Nephron (organoid): Measurements from ENCODE around the gene MCF2L2.
"Not testable (repeated sequence)": the region's sequence is repeated elsewhere in the genome, so short reads cannot be mapped to it uniquely, and the experiment has no call there.

Experiments used
- H3K27ac Mint-ChIP-seq, 3 experiments: 2 replicates each; pipeline ENCODE4 v1.8.0; 2020; ENCODE audit warnings: mixed read lengths in 3 of 3, mild to moderate bottlenecking in 2 of 3, moderate library complexity in 1 of 3
- H3K27me3 Mint-ChIP-seq: 2 replicates; pipeline ENCODE4 v1.8.0; 2021; ENCODE audit warnings: low read depth, mild to moderate bottlenecking, moderate library complexity, mixed read lengths
- H3K36me3 Mint-ChIP-seq: 2 replicates; pipeline ENCODE4 v1.8.0; 2020; ENCODE audit warnings: low read depth, mixed read lengths
- H3K4me1 Mint-ChIP-seq: 2 replicates; pipeline ENCODE4 v1.8.0; 2020; ENCODE audit warnings: mixed read lengths
- H3K4me3 Mint-ChIP-seq, 3 experiments: 2 replicates each; pipeline ENCODE4 v1.8.0; 2020; ENCODE audit warnings: mild to moderate bottlenecking in 3 of 3, mixed read lengths in 3 of 3, moderate library complexity in 2 of 3
- H3K9me3 Mint-ChIP-seq: 2 replicates; pipeline ENCODE4 v1.8.0; 2020; ENCODE audit warnings: mixed read lengths
- TF ChIP-seq, protein P1 (sequence below), 3 experiments: fragments of 200-600 bp; sonication (generic); IDR thresholded peaks; one replicate each; pipeline ENCODE4 v1.5.0; 2021; ENCODE audit warnings: antibody characterized with exemption in 3 of 3; ENCODE audit not compliant: unreplicated experiment in 3 of 3

MCF2L2 gene

GRCh38 chr3:183181606-183182005 lies 246.8 kb downstream of the MCF2L2 start:
- Mint-ChIP-seq H3K36me3 (no peaks in the 10 kb centered on the region), H3K4me3 (no peak overlapping the region), H3K27me3 (peaks cover 62% of the 10 kb centered on the region), H3K27ac (no peak overlapping the region), H3K4me1 (no peaks in the 10 kb centered on the region), H3K9me3 (no peaks in the 10 kb centered on the region)
- TF ChIP-seq, protein P1, sequence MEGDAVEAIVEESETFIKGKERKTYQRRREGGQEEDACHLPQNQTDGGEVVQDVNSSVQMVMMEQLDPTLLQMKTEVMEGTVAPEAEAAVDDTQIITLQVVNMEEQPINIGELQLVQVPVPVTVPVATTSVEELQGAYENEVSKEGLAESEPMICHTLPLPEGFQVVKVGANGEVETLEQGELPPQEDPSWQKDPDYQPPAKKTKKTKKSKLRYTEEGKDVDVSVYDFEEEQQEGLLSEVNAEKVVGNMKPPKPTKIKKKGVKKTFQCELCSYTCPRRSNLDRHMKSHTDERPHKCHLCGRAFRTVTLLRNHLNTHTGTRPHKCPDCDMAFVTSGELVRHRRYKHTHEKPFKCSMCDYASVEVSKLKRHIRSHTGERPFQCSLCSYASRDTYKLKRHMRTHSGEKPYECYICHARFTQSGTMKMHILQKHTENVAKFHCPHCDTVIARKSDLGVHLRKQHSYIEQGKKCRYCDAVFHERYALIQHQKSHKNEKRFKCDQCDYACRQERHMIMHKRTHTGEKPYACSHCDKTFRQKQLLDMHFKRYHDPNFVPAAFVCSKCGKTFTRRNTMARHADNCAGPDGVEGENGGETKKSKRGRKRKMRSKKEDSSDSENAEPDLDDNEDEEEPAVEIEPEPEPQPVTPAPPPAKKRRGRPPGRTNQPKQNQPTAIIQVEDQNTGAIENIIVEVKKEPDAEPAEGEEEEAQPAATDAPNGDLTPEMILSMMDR (IDR thresholded peaks at IDR 0.05; ENCODE audit: unreplicated experiment in 3 of 3) = no peak

- Mint-ChIP-seq H3K4me3 (peak overlapping the region in 2 of 3 experiments; percentile 77 to 80), H3K4me1 (no peaks in the 10 kb centered on the region), H3K27me3 (peaks cover 70% of the 10 kb centered on the region), H3K27ac (no peak overlapping the region), H3K36me3 (no peaks in the 10 kb centered on the region), H3K9me3 (no peaks in the 10 kb centered on the region)
- TF ChIP-seq, protein P1 (IDR thresholded peaks at IDR 0.05; ENCODE audit: unreplicated experiment in 3 of 3) = no peak
Measured at GRCh38 chr3:183180784-183181295, 247.6 kb downstream of the MCF2L2 start.

GRCh38 chr3:183180110-183180783 lies 248.2 kb downstream of the MCF2L2 start:
- H3K4me1 Mint-ChIP-seq = no peaks in the 10 kb centered on the region

DNA sequence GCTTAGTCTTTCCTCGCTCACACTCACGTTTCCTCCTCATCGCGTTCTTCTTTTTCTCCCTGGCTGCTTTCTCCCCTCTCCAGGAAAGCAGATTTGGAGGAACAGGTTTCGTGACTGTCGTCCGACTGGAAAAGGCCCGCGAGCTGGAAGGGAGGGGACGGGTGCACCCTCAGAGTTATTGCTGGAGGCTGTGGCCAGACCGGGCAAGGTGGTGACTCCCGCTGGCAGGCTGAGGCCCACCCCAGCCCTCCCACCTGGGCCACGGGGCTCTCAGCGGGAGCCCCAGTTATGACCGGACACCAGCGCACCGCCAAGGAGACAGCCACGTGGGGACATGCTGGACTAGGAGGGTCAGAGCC lies 248.9 kb downstream of the MCF2L2 start:
- not testable (repeated sequence) for H3K36me3 Mint-ChIP-seq, H3K27ac Mint-ChIP-seq, H3K9me3 Mint-ChIP-seq, H3K4me1 Mint-ChIP-seq
- Mint-ChIP-seq H3K4me3 (peak overlapping the region; percentile 80 to 84 (median 82)), H3K27me3 (peaks cover 80% of the 10 kb centered on the region)

More at GRCh38 chr3:183180110-183180783, 248.2 kb downstream of the MCF2L2 start:
- peaks cover 76% of the 10 kb centered on the region for H3K27me3 Mint-ChIP-seq
- peak overlapping the region; percentile 67 to 80 (median 77) for H3K4me3 Mint-ChIP-seq
- no peaks in the 10 kb centered on the region for H3K36me3 Mint-ChIP-seq
- no peak overlapping the region for H3K27ac Mint-ChIP-seq
- TF ChIP-seq, protein P1 (IDR thresholded peaks at IDR 0.05; ENCODE audit: unreplicated experiment in 3 of 3) = no peak
- no peaks in the 10 kb centered on the region for H3K9me3 Mint-ChIP-seq

DNA sequence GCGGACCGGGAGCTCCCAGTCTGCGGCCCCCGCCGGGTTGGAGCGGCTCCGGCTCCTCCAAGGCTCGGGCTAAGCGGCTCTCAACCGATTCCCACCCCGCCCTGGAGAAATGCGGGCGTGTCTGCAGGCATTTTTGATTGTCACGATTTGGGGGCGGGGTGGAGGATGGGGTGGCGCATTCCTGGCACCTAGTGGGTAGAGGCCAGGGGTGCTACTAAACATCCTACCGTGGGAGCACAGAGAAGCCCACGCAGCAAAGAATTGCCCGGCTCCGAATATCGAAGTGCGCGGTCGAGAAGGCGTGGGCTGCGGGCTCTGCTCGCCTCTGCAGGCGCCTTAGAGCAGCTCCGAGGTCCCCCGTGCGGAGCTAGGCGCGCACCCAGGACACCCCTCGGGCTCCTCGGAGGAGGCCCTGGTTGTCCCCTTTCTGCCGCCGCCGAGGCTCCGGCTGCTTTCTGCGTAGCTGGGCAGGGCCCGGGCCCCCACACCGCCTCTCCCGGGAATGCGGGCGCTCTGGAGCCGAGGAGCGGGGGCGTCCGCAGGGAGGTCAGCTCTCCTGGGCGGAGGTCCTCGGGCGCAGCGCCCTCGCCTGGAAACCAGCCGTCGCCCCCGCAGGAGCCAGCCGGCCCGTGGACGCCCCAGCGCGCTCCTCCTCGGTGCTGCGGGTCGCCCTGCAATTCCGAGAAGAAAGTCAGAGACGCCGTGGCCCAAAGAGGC lies 249.4 kb downstream of the MCF2L2 start:
- Mint-ChIP-seq H3K9me3 (no peaks in the 10 kb centered on the region), H3K4me1 (no peaks in the 10 kb centered on the region)
- TF ChIP-seq, protein P1 (IDR thresholded peaks at IDR 0.05; ENCODE audit: unreplicated experiment in 3 of 3) = peak in 1 of 3 experiments; percentile 18

GRCh38 chr3:183178512-183178832 lies 249.9 kb downstream of the MCF2L2 start:
- TF ChIP-seq, protein P1 (IDR thresholded peaks at IDR 0.05; ENCODE audit: unreplicated experiment in 3 of 3) = no peak
- H3K4me3 Mint-ChIP-seq = peak overlapping the region; percentile 78 to 80 (median 78)
- peaks cover 76% of the 10 kb centered on the region for H3K27me3 Mint-ChIP-seq
- H3K4me1 Mint-ChIP-seq = no peaks in the 10 kb centered on the region
- no peaks in the 10 kb centered on the region for H3K9me3 Mint-ChIP-seq
- no peaks in the 10 kb centered on the region for H3K36me3 Mint-ChIP-seq
- H3K27ac Mint-ChIP-seq = no peak overlapping the region

More for the DNA sequence above, 249.4 kb downstream of the MCF2L2 start:
- Mint-ChIP-seq H3K27me3 (peaks cover 77% of the 10 kb centered on the region), H3K27ac (no peak overlapping the region), H3K36me3 (no peaks in the 10 kb centered on the region), H3K4me3 (peak overlapping the region; percentile 80 to 84 (median 82))
